HG02938 (cell line): ENCODE data around the gene RPL21.
"Not testable (repeated sequence)": the region's sequence is repeated elsewhere in the genome, so short reads cannot be mapped to it uniquely, and the experiment has no call there.

ENCODE experiments used
- ATAC-seq: cut with Tn5 transposase; IDR thresholded peaks from one replicate; pipeline ENCODE4 v1.9.1; 2021; ENCODE audit warnings: mild to moderate bottlenecking, moderate library complexity; ENCODE audit not compliant: unreplicated experiment

Gene RPL21

GRCh38 chr13:27283906-27284493 is 32.6 kb downstream of the RPL21 start:
- no peak for ATAC-seq

- no peak for ATAC-seq
These were observed 37.0 kb downstream of the RPL21 start for GRCh38 chr13:27288392-27288791.

GRCh38 chr13:27289011-27289665 is 37.8 kb downstream of the RPL21 start:
- no peak for ATAC-seq

- no peak for ATAC-seq
These were observed 39.4 kb downstream of the RPL21 start for GRCh38 chr13:27290715-27291114.

- not testable (repeated sequence) for ATAC-seq
These were observed 40.6 kb downstream of the RPL21 start for GRCh38 chr13:27291967-27292366.

- no peak for ATAC-seq
These were observed 41.8 kb downstream of the RPL21 start for GRCh38 chr13:27293076-27293691.

- no peak for ATAC-seq
These were observed 42.6 kb downstream of the RPL21 start for GRCh38 chr13:27293873-27294515.

GRCh38 chr13:27295096-27295495 is 43.7 kb downstream of the RPL21 start:
- no peak for ATAC-seq

- no peak for ATAC-seq
These were observed 44.3 kb downstream of the RPL21 start for GRCh38 chr13:27295660-27296059.

- no peak for ATAC-seq
These were observed 45.1 kb downstream of the RPL21 start for GRCh38 chr13:27296496-27296895.

GRCh38 chr13:27298849-27299248 is 47.5 kb downstream of the RPL21 start:
- no peak for ATAC-seq

- ATAC-seq, result not testable (repeated sequence)
These were observed 49.0 kb downstream of the RPL21 start for GRCh38 chr13:27300406-27300805.

GRCh38 chr13:27300941-27301586 is 49.7 kb downstream of the RPL21 start:
- ATAC-seq, result no peak

GRCh38 chr13:27302643-27303262 is 51.4 kb downstream of the RPL21 start:
- ATAC-seq, result no peak

- no peak for ATAC-seq
These were observed 52.7 kb downstream of the RPL21 start for GRCh38 chr13:27304099-27304498.

GRCh38 chr13:27304611-27305010 is 53.3 kb downstream of the RPL21 start:
- no peak for ATAC-seq
